Ureter (tissue), 1 donor: ENCODE measurements around the gene SOBP. TPM values are rescaled to one million over a fixed set of nuclear protein-coding genes. Genes with fewer than 3 reads are reported as not detected.

Source experiments
- DNase-seq: peaks from one replicate; pipeline ENCODE4 v3.0.0-alpha.2; 2020; ENCODE audit warnings: low spot score
- total RNA-seq: library from RNA; stranded (reverse); gene quantifications from one replicate; pipeline ENCODE4 v1.2.4, GENCODE V29; 2023
- donor health status: DM: yes; HTN: yes; CAD: no.

SOBP gene
- total RNA-seq, 1 donor from 2014 or later = 12.6 TPM

GRCh38 chr6:107689951-107690642 lies 200.2 kb downstream of the SOBP start:
- no peak for DNase-seq

- no peak for DNase-seq
Measured at GRCh38 chr6:107690643-107691061, 200.7 kb downstream of the SOBP start.

DNA sequence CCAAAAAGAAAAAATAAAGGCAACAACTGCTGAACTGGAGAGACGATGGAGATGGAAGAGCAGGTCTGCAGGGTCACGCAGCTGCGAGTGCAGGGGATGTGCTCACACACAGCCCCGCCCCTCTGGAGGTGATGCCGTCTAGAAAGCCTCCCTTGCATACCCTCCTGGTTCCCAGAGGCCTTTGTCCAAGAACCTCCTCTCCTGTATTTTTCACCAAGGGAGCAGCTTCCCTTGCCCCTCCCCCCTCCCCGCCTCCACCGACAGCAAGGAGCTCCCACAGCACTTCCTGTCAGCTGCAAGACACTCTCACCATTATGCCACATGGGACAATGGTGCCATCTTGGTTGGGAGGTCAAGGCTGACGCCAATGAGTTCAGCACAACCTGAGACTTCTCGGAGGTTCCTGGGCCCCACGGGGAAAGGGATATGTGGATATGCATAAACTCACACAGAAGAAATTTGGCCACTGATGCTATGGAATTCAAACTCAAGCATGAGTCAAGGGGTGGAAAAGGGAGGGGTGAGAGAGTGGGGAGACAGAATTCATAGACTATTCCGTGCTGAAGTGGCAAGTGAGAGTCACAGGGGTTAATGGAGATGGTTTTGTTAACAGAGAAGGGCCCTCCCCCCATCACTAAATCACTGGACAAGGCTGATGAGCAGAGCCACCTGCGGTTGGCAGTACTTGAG lies 201.3 kb downstream of the SOBP start:
- no peak for DNase-seq

DNA sequence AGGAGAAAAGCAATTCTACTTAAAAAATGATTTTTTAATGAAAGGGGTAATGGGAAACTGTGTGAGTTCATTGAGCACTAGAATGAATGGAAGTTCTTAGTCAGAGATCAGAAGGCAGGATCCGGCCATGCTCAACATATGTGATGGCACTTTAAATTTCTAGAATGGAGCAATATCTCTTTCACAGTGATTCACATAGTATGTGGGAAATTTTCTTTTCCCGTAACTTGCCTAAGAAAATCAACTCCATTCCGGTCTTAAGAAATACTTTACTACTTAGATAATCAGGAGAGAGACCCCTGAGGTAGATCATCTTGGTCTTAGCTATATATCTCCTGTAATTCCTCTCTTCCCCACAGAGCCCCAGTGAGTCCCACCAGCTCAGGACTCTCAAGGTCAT lies 202.4 kb downstream of the SOBP start:
- DNase-seq = no peak

- no peak for DNase-seq
Measured at GRCh38 chr6:107695061-107695720, 205.3 kb downstream of the SOBP start.

DNA sequence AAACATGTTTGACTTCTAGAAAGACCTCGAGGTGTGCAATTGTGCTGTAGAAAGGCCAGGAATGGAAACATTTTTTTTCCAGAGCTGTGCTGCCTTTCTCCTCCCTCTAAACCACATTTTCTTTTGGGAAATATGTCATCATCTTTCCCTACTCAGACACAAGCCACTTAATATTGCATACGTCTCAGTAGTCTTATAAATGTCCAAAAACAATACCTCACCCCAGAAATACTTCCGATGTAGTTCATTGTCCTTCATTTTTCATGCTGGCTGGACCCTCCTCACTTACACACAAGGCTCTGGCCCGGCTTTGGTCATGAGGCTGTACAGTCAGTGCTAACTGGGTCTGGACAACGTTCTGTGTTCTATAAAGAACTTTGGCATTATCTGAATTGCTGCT lies 207.8 kb downstream of the SOBP start:
- DNase-seq = no peak

DNA sequence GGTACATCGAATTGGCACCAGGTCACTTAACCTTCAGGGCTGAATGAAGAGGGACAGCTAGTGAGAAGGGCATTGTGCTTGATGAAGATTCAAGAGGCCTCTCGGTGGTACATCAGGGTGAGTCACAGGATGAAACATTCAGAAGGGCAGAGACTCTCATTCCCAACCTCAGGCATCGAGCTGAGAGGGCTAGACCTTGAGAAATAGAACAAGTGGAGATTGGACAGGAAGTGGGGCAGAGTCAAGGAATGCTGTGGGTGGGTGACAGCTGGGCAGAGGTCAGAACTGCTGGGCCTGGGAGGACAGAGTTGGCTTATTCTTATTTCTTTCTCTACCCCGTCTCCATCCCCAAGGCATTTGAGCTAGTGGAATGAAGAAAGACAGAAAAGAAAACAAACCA lies 208.2 kb downstream of the SOBP start:
- DNase-seq = no peak

DNA sequence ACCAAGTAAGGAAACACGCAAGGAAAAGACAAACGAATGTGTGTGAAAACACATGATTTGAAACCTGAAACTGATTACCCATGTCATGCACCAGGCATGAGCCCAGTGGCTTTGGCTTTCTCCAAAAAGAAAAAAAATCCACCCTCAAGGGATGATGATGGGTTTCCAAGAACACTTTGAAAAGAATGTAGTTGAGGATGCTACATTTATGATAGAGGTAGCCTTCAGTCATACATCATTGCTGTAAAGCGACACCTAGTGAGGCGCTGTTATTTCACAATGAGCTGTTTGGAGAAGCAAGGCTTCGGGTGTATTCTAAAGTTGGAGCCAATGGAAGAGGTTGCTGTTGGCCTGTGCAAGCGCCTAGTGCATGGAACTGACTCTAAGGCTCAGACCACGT lies 209.3 kb downstream of the SOBP start:
- no peak for DNase-seq

GRCh38 chr6:107699697-107700325 lies 209.9 kb downstream of the SOBP start:
- DNase-seq = no peak

- DNase-seq = no peak
Measured at GRCh38 chr6:107703606-107704005, 213.7 kb downstream of the SOBP start.

- DNase-seq = no peak
Measured at GRCh38 chr6:107704347-107705013, 214.6 kb downstream of the SOBP start.

DNA sequence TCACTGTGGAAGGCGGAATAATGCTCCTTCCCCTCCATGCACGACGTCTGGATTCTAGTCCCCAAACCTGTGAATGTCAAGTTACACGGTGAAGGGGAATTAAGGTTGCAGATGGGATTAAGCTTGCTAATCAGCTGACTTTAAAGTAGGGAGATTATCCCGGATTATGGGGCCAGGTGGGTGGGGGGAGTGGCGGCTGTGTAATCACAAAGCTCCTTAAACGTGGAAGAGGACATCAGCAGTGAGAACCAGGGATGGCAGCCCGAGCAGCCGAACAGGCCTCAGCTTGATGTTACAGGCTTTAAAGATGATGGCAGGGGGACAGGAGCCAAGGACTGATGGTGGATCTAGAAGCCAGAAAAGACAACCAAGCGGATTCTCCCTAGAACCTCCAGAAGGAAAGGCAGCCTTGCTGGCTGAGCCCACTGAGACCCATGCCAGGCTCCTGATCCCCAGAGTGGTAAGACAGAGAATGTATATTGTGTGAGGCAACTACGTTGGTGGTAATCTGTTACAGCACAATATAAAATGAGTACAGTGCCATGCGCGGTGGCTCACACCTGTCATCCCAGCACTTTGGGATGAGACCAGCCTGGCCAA lies 216.7 kb downstream of the SOBP start:
- DNase-seq = no peak

- no peak for DNase-seq
Measured at GRCh38 chr6:107707346-107708275, 217.7 kb downstream of the SOBP start.

- no peak for DNase-seq
Measured at GRCh38 chr6:107708435-107708834, 218.5 kb downstream of the SOBP start.

GRCh38 chr6:107709341-107709740 lies 219.4 kb downstream of the SOBP start:
- DNase-seq = no peak

Other genes with a start within 250 kb of the SOBP start
- 17.4 TPM for gene PDSS2, start 30.6 kb upstream of the SOBP start, total RNA-seq